ENCODE measurements around the gene NR2F2.

The NR2F2 gene

DNA sequence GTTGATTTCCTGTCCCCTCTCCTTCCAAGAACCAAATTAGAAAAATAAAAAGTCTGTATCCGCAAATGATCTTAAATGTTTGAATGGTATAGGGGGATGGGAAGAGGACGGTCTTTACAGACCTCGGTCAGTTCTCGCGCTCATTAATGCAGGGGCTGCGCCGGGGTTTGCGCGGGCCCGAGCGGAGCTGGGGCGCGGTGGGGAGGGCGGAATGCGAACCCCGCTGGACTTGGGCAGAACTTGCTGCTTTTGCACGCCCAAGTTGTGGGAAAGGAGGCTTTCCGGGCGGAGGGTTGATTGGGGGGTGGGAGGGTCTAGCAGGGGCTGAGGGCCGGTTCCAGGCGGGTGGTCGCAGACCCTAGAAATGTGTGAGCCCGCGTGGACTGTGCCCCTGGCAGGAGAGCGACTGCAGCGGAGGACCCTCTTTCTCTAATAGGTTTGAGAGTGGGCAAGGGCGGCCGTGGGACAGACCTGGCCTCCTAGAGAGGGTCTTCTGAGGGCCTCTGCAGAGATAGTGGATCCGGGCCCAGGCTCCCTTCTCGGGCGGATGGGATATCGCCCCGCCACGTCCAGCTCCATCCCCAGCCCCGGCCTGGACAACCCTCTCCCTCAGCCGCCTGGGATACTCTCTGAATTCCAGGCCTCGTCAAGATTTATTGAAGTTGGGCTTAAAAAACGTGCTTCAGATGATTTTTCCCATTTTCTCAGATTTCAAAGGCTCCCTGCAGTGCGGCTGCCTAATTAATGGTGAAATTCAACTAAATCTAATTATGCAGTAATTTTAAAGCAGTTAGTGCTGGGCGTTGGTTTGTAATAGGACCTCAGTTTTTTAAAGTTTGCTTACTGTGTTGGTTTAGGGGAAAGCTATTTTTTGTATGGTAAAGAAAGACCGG is 11.3 kb downstream of the NR2F2 start:
- DNase-seq (ENCODE audit: low read depth in 2 of 3, low spot score in 2 of 3), result no peak

DNA sequence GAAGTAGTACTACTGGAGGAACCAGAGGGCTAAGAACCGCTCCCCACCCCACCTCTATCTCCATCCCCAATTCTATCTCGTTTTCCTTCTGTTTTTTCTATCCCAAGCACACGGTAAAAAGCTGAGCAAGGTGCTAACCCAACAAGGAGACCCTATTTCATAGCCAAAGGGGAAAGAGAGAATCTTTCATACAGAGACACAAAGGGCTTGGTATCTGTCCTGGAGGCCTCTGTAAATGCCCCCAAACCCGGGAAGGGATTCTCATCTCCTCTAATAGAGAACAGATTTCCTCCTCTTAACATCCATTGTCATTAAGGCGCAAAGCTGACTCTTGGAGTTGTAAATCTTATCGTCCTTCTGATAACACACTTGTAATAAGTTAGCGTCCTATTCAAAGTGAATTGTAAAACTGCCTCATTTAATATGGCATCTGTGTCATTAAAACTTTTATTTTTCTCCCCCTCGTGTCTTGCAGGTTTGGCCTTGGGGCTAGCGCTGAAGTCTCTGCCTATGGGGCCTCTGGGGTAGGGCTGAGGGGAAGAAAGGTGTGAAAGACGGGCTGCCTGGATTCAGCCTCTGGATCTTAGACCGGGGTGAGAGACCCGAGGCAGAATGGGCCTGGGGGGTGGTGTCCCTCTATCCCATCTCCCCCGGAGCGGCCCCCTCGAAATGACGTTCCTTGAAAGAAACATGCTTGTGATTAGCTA is 12.1 kb downstream of the NR2F2 start:
- no peak for DNase-seq (ENCODE audit: low read depth in 2 of 3, low spot score in 2 of 3)

DNA sequence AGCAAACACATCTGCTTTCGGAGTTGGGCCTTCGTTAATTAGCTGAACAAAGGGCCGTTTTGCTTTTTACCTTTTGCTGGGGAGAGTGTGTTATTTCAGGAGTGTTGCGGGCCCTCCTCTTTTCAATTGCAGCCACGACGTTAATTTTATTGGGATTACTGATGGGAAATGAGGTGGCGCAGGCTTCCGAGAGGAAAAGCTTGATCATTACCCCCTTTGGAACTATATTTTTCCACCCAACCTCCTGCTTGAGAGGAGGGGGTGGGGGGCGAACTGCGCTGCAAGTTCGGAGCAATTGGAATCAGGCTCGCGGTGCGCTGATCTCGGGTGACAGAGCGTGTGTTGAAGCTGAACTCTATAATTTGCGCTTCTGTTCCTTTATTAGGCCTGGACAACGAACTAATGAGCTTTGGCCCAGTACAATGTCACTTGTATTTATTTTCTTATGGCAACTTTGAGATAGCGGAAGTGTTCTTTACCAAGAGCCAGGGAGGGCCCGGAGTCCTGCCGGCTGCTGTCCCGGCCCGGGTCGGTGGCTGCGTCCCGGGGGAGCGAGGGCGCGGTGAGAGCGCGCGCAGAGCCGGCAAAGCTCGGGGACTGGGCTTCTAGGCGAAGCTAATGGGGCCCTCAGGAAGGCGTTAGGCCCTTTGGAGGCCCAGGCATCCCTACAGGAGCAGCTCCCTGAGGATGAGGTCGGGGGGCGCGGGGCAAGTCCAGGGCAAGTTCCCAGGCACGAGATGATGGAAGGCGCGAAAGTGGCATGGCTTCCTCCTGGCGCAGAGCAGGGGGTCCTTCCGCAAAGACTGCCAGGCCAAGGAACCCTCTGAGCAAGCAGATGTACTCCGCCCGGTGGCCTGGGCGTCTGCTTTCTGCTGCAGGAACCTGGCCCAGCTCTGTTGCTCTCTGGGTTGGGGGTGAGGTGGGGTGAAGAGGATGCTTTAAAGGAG is 12.9 kb downstream of the NR2F2 start:
- DNase-seq (ENCODE audit: low read depth in 2 of 3, low spot score in 2 of 3), result no peak

DNA sequence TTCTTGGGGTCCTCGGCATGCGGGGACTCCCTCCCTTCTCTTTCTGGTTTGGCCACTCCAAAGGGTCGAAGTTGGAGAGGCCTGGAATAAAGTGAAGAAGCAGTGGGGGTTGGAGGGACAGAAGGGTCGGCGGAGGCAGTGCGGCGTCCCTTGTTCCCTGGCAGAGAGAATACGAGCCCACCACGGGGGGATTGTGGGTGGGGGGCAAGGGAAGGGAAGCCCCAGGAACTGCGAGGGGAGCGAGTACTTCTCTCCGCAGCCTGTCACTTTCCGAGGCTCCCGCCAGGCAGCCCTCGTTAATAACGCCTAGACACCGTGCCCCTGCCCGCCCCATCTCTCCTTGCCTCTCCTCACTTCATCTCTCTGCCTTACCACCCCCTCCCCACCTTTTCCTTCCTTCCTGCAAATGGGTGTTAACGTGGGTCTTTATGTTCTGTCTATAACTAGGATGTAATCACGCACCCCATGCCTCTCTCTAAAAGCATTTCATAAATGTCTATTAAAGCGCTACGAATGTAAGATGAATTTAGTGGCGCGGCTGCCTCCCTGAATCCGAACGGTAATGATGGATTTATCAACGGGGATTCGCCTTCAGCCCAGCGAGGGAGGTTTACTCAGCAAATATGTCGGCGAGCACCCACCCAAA is 13.7 kb downstream of the NR2F2 start:
- DNase-seq (ENCODE audit: low read depth in 2 of 3, low spot score in 2 of 3), result no peak

DNA sequence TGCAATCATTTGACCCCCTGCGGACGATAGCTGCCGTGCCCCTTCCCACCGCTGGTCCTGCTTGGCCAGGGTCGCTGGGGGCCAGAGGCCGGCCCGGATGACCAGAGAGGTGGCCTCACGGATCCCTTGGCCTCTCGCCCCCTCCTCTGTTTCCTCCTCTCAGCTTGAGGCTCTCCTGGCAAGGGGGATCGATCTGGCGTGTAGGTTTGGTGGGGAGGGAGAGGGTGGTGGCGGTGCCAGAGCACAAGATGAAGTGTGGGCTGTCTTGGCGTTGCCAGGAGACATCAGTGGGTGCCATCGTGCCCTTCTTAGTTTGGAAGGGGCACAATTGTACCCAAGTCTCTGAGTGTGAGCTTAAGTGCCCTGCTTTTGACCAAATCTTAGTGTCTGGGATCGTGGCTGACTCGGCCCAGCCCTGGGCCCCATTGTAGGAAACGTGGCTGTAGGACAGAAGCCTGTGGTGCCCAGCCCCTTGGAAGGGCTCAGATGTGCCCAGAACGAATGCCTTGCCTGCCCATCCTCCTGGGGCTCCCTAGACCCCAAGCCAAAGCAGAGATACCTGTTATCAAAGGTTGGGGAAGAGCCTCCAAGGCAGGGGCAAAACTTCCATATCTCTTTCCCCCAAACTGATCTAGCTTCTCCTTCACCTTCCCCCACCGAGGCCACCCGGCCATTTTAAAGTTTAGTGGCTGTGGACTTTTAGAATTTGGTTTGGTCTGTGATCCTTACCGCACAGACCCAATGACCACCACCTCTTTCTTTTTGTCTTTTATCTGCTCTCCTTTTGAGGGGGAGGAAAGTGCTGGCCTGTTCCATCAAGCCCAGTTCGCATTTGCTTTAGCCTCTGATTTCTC is 14.4 kb downstream of the NR2F2 start:
- DNase-seq (ENCODE audit: low read depth in 2 of 3, low spot score in 2 of 3), result no peak

DNA sequence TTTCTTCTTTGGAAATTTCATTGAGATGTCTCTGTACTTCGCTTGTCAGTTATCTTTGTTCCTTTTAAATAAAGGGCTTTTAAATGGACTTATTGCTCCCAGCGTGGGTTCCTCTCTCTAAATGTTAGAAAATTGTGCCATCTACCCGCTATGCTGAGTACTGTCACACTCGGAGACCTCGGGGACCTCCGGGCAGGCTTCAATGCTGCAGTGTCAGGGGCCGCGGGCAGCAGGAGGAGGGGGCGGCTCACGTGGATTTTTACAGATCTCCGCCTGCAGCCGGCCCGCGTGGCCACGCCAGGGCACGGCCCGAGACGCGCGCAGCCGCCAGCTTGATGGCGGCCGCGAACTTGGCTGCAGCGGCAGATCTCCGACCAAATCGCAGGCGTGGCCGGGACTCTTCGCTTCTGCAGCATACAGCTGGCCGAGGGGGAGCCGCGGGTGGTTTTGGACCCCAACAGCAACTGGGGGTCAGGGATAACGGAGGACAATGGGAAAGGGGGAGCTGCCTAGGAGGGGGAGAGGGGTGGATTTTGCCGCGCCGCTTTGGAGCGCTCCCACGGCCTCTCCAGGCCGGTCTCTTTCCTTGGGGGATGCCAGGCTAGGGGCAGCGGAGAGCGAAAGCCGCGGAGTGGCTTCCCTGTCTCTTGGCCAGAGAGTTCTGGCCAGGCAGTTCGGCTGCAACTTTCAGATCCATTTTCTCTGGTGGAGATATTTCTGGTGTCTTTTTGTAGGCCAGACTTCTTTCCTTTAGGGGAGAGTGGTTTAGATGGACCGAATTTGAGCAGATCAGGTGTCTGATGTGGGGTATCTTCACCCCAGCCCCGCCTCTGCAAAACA is 15.3 kb downstream of the NR2F2 start:
- DNase-seq (ENCODE audit: low read depth in 2 of 3, low spot score in 2 of 3), result no peak

DNA sequence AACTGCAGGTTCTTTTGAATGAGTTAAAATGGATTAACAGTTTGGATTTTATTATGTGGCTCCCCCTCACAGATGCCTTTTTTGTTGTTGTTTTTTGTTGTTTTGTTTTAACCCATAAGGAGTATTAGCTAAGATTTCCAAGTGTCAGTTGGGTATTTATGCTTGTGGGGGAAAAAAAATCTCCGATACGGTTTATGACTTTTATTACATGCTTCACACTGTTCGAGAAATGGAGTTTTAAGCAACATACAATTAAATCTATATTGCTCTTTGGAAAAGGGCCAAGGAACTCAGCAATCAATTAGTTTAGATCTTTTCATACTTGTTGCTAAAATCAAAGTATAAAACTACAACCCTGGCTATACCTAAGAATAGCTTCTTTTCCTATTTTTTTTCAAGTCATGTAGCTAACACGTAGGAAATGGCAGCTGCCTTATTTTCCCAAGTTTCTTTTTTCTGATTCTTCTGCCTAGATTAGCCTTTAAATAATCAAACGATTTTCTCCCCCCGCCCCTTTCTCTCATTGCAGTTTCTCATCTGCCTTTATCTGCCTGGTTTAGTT is 16.0 kb downstream of the NR2F2 start:
- DNase-seq (ENCODE audit: low read depth in 2 of 3, low spot score in 2 of 3), result no peak

DNA sequence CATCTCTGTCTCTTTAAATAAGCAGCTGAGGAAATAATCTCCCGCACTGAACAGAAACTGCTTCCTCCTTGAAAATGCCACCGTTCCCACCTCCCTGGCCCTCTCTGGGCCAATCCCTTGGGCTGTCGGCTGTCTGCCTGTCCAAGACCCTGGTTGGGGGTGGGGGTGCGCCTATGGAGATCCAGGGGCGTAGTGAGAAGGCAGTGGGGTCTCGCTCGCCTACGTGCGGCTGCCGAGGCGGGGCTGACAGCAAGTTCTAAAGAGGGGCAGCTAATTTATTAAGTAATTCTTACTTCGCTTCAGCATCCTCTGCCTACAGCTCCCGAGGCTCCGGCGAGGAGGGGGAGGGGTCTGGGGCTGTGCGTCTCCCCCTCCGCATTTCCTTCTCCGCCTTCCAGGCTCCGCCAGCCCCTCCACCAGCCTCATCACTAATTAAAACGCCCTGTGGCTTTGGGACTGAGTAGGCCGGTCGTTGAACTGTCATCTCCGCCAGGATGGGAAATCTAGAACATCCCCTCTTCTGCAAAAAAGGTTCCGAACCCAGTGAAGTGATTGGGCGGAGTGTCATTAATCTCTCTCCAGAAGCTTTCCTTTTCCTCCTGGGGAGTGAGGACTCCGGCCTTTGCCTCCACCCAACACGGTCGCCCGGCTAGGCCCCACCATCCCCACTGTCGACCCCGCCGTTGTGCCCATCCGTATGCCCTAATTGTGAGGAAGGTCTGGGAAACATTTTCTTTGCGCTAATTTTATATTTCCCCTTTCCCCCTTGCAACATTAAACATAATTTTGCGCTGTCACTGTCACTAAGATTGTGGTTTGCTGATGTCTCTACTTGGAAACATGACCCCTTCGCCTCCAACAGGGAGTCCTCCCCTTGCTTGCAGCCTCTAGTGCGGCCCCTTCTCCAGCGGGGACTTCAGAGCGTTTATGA is 16.9 kb downstream of the NR2F2 start:
- DNase-seq (ENCODE audit: low read depth in 2 of 3, low spot score in 2 of 3), result no peak

DNA sequence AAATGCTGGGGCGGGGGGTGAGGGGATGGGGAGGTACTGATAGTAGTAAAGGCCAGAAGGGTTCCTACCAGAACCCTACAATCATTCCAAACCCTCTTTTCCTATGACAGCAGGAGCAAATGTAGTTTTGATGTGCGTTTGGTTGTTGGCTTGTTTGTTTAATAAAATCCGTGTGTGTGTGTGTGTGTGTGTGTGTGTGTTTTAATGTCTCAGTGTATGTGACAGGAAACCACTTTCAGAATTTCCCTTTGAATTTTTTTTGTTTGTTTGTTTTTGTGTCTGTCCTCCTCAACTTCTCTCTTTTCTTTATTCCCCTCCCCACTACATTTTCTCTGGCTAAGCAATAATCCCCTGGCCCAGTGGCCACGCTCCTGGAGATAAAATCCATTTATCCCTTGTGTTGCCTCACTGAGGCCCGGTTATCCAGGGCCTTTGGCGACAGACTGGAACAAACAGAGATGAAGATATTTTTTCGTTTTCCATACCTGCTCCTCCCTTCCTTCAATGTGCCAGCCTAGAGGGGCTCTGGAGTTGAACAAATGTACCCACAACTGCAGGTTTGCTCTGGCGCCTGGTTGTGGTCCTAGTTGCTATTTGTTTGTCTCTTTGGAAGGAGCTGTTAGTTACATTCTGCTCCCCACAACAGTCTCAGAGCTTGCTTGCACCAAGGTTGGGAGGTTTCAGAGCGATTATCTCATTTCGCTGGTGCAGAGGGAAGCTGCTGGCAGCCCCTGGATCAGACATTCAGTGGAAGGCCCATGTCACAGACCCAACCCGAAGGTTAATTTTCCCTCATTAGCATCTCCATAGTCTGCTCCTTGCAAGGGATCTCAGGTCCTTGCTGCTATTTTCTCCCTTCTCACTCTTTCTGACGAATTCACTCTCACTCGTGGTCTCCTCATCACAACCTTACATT is 17.9 kb downstream of the NR2F2 start:
- no peak for DNase-seq (ENCODE audit: low read depth in 2 of 3, low spot score in 2 of 3)

DNA sequence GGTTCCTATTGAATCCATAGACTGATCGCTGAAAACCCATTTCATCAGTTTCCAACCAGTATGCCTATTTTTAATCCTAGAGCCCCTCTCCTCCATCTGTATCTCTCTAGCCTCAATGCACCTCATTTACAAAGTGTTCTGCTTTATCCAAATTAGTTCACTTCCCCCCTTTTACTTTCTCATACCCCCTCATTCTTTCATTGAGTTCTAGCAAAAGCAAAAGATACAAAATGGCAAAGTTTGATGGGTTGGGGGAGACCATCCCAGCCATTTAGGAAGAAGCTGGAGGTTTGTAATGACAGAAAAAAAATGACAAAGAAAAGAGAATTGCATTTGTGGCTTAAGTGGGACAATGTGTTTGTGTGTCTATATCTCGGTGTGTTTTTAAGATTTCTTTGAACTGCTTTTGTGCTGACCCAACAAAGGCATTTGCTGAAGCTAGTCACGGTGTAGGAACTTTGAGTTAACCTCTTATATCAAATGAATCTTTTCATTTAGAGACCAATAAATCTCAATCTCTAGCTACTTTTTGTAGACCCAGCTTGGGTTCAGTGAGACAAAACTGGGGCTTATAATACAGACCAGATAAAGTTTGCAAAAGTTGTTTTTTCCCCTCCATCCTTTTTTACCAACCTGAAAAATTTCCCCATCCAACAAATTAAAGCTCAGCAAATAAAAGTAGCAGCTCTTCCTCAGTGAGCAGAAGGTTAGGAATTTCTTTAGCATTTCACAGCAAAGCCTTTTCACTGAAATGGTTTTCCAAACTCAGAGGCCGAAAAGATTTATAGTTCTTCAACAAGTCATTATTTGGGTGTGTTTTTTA is 18.7 kb downstream of the NR2F2 start:
- no peak for DNase-seq (ENCODE audit: low read depth in 2 of 3, low spot score in 2 of 3)

DNA sequence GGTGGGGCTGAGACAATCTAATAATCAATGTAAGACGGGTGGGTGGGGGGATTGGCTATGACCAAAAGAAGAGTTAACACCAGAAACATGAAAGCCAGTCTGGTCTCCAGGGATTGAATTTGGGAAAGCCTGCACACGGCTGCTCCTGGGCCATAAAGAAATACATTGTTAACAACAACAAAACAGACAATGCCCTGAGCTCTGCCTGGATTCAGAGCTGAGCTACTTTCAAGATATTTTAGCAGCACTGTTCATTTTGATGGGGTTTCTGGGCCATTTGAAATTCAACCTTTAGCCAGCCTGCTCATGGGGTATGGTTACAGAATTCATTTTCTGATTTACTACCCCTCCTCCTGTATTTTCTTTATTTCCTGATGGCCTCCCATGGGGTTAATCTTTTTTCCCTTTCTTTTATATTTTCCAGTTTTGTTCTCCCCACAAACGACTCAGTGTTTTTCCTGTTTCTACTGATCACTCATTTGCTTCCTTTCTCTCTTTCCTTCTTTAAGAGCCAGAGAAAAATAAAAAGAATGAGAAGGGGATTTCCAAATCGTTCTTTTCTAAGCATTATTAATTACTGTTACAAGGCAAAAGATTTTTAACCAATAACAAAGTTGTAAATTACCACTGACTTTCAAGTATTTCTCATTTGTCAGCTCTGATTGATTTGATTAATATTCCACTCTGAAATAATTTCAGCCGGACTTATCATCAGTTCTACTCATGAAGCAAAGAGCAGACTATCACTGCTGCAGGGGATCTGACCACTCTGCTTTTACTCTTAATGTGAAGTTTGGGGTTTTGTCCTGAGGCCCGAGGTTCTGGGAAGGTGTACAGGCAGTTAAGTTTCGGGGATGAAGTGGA is 19.6 kb downstream of the NR2F2 start:
- no peak for DNase-seq (ENCODE audit: low read depth in 2 of 3, low spot score in 2 of 3)

DNA sequence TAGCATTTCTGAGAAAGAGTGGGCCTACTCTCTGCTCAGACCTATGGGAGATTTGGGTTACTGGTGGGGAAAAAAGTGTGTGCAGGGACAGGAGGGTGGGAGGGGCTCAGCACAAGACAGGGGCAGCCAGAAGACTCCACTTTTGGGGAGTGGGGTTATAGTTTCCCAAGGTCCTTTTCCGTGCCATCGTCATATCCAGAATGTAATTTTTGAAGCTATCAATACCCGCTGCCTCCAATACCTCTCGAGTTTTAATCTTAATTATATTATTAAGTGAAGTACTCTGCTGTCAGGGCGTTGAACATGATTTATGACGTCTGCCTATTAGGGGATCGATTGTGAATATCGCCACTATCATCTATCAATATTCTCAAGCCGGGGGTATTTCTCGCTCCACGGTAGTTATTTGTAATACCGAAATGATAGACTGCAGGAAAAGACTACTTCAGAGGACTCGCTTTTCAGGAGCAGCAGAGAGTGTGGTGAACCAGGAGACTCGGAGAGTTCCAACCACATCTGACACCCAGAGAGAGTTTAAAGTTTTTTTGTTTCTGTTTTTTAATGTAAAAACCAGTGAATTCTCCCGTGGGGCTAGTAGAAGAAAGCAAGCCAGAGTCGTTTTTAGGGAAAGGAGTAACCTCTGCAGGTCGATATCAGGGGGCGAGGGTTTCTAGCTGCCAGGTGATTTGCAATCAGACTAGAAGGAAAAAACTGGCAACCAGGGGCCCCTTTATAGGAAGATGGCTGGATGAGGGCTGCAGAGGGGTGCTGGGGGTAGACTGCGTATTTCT is 20.6 kb downstream of the NR2F2 start:
- no peak for DNase-seq (ENCODE audit: low read depth in 2 of 3, low spot score in 2 of 3)

DNA sequence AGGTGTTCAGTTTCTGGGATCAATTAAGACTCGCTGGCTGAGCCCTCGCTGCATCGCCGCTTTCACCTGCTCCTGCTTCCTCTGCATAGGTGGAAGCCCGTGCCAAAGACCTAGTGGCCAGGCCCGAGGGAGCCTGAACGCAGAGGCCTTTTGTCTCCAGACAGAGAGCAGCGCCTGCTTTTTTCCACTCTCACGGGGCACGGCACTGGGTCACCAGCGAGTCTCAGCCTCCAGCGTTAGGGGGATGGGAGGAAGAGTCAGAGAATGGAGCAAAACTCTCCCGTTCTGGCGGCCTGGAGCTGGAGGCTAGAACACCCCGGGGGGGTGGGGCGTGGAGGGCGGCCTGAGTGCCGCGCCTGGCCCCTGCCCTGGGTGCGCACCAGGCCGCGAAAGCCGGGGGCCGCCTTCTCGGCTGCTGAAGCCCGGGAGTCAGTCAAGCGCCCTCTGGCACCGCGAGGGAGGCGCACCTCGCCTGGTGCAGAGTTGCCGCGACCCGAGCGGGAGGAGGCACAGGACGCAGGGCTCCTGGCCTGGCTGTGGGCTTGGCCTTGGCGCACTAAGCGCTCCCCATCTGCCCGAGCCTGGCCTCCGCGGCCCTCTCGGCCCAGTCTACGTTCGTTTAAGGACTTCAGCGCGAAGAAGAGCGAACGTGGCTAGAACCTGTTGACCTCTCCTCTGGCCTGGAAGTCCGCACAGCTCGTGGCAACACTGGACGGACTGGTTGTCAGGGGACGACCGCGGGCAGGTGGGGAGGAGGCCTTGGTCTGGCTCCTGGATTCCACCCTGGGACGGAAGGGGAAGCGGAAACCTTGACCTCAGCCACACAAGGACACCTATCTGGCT is 21.5 kb downstream of the NR2F2 start:
- DNase-seq (ENCODE audit: low read depth in 2 of 3, low spot score in 2 of 3), result no peak

Measured in activated CD8-positive, alpha-beta memory T cell treated with anti-CD3 and anti-CD28 coated beads for 48 hours (primary cell).